Liver (tissue), 9 donors: ENCODE results near the gene FANCF. TPM values are rescaled to one million over a fixed set of nuclear protein-coding genes. Genes with fewer than 3 reads are reported as not detected.

ENCODE experiments used
- DNase-seq: peaks from one replicate; pipeline ENCODE4 v3.0.0-alpha.2; 2017; ENCODE audit warnings: low spot score
- H3K27ac ChIP-seq, 2 donors: one replicate each; pipeline ENCODE4 v1.7.0; 2013; ENCODE audit warnings: inconsistent platforms in 2 of 2, low read length in 2 of 2, control low read depth in 1 of 2, low read depth in 1 of 2, mild to moderate bottlenecking in 1 of 2
- H3K27me3 ChIP-seq, 4 donors: one replicate each; pipeline versions ENCODE4 v1.6.1 to v1.7.0; 2013; ENCODE audit warnings: low read length in 3 of 4, inconsistent platforms in 1 of 4, mild to moderate bottlenecking in 1 of 4, moderate library complexity in 1 of 4; ENCODE audit not compliant: control insufficient read depth in 4 of 4, insufficient read depth in 4 of 4
- H3K36me3 ChIP-seq, 4 donors: one replicate each; pipeline versions ENCODE4 v1.6.1 to v1.7.0; 2013; ENCODE audit warnings: low read length in 3 of 4, mild to moderate bottlenecking in 3 of 4, low read depth in 1 of 4, moderate library complexity in 1 of 4; ENCODE audit not compliant: control insufficient read depth in 4 of 4, insufficient read depth in 3 of 4
- H3K4me1 ChIP-seq, 4 donors: one replicate each; pipeline versions ENCODE4 v1.6.1 to v1.7.0; 2013; ENCODE audit warnings: low read length in 3 of 4, mild to moderate bottlenecking in 3 of 4, moderate library complexity in 1 of 4; ENCODE audit not compliant: control insufficient read depth in 4 of 4, insufficient read depth in 4 of 4
- H3K4me3 ChIP-seq, 3 donors: one replicate each; pipeline versions ENCODE4 v1.6.1 to v1.7.0; 2013; ENCODE audit warnings: low read length in 3 of 3, control low read depth in 1 of 3, low read depth in 1 of 3, mild to moderate bottlenecking in 1 of 3
- H3K9ac ChIP-seq, 2 donors: one replicate each; pipeline ENCODE4 v1.7.0; 2013; ENCODE audit warnings: low read length in 2 of 2, mild to moderate bottlenecking in 2 of 2, moderate library complexity in 2 of 2, control low read depth in 1 of 2, low read depth in 1 of 2
- H3K9me3 ChIP-seq, 4 donors: one replicate each; pipeline versions ENCODE4 v1.6.1 to v1.7.0; 2013; ENCODE audit warnings: low read length in 3 of 4; ENCODE audit not compliant: control insufficient read depth in 4 of 4
- CTCF ChIP-seq: fragments of 150-350 bp; IDR thresholded peaks from 2 replicates; pipeline ENCODE4 v1.5.1; 2017; ENCODE audit warnings: improper control_type of control experiment, low read depth, low read length; ENCODE audit not compliant: missing input control
- FOXA1 ChIP-seq: IDR thresholded peaks from 2 replicates; pipeline ENCODE4 v1.6.1; 2016; ENCODE audit warnings: antibody characterized with exemption
- FOXA2 ChIP-seq: IDR thresholded peaks from 2 replicates; pipeline ENCODE4 v1.6.1; 2016; ENCODE audit warnings: antibody characterized with exemption
- GABPA ChIP-seq, 2 donors: IDR thresholded peaks in 1 of 2; conservative IDR thresholded peaks in 1 of 2; 2 replicates each; pipeline ENCODE4 v1.6.1; 2016; ENCODE audit warnings: antibody characterized with exemption in 2 of 2, mild to moderate bottlenecking in 1 of 2, moderate library complexity in 1 of 2
- HNF4A ChIP-seq, 2 donors: conservative IDR thresholded peaks; 2 replicates each; pipeline ENCODE4 v1.6.1; 2016; ENCODE audit warnings: antibody characterized with exemption in 2 of 2, mild to moderate bottlenecking in 2 of 2
- HNF4G ChIP-seq: IDR thresholded peaks from 2 replicates; pipeline ENCODE4 v1.6.1; 2016; ENCODE audit warnings: antibody characterized with exemption
- JUND ChIP-seq, 2 donors: IDR thresholded peaks; 2 replicates each; pipeline ENCODE4 v1.6.1; 2016; ENCODE audit warnings: antibody characterized with exemption in 2 of 2
- MAX ChIP-seq: IDR thresholded peaks from 2 replicates; pipeline ENCODE4 v1.6.1; 2016; ENCODE audit warnings: antibody characterized with exemption
- NR2F2 ChIP-seq: IDR thresholded peaks from 2 replicates; pipeline ENCODE4 v1.6.1; 2016; ENCODE audit warnings: antibody characterized with exemption
- RAD21 ChIP-seq, 2 donors: IDR thresholded peaks; 2 replicates each; pipeline ENCODE4 v1.6.1; 2016; ENCODE audit warnings: antibody characterized with exemption in 2 of 2, mild to moderate bottlenecking in 2 of 2
- REST ChIP-seq: IDR thresholded peaks from 2 replicates; pipeline ENCODE4 v1.6.1; 2016; ENCODE audit warnings: antibody characterized with exemption, mild to moderate bottlenecking
- SP1 ChIP-seq: IDR thresholded peaks from 2 replicates; pipeline ENCODE4 v1.6.1; 2018; ENCODE audit warnings: antibody characterized with exemption, mild to moderate bottlenecking
- TAF1 ChIP-seq: conservative IDR thresholded peaks from 2 replicates; pipeline ENCODE4 v1.6.1; 2016; ENCODE audit warnings: antibody characterized with exemption, mild to moderate bottlenecking
- WGBS: extraction: QIAGEN DNeasy Blood & Tissue Kit; methylation state at CpG from one replicate; pipeline ENCODE4 v1.1.7; 2013; 5-methylcytosine and 5-hydroxymethylcytosine counted together
- polyA plus RNA-seq, 2 donors: library from polyadenylated mRNA; stranded (reverse) in 1 of 2; unstranded in 1 of 2; fragments of 200-250 nt in 1 of 2; fragments of >200 nt in 1 of 2; fragmentation: Nextera tagmentation in 1 of 2; extraction: Ambion mirVana in 1 of 2; gene quantifications; one replicate each; pipeline versions ENCODE4 v1.2.1 to v1.2.3, GENCODE V29; 2013 to 2015
- total RNA-seq, 2 donors: library from RNA; depleted of rRNA; stranded (reverse); fragments of >200 nt; gene quantifications; one replicate each; pipeline ENCODE4 v1.2.3, GENCODE V29; 2014
- TF ChIP-seq, protein P1 (sequence below): IDR thresholded peaks from 2 replicates; pipeline ENCODE4 v1.6.1; 2016; ENCODE audit warnings: antibody characterized with exemption
- TF ChIP-seq, protein P2 (sequence below): IDR thresholded peaks from 2 replicates; pipeline ENCODE4 v1.6.1; 2016; ENCODE audit warnings: antibody characterized with exemption
- donor health status: healthy.
- donor health status: healthy.
- donor health status: healthy.
- donor health status: healthy.
- donor health status: healthy.

Gene FANCF
- total and polyA plus RNA-seq, 4 donors: 4.6 to 5.9 (median 5.1) TPM

- WGBS: 79% methylated on average over 2 of the region's 2 CpGs
- H3K9me3 ChIP-seq: no peaks in the 10 kb centered on the region
- no peaks in the 10 kb centered on the region for H3K4me1 ChIP-seq
- no peaks in the 10 kb centered on the region for H3K36me3 ChIP-seq
- DNase-seq: no peak
- no peak overlapping the region for H3K27ac ChIP-seq
- TF ChIP-seq TAF1 (no peak), JUND (IDR thresholded peaks at IDR 0.05) (no peak), CTCF (no peak), SP1 (no peak), RAD21 (IDR thresholded peaks at IDR 0.05) (no peak), FOXA2 (no peak), FOXA1 (no peak), NR2F2 (no peak), HNF4A (conservative IDR thresholded peaks at IDR 0.05) (no peak), HNF4G (no peak), GABPA (IDR thresholded peaks at IDR 0.05 in 1 of 2, conservative IDR thresholded peaks at IDR 0.05 in 1 of 2) (no peak)
- TF ChIP-seq, protein P1, sequence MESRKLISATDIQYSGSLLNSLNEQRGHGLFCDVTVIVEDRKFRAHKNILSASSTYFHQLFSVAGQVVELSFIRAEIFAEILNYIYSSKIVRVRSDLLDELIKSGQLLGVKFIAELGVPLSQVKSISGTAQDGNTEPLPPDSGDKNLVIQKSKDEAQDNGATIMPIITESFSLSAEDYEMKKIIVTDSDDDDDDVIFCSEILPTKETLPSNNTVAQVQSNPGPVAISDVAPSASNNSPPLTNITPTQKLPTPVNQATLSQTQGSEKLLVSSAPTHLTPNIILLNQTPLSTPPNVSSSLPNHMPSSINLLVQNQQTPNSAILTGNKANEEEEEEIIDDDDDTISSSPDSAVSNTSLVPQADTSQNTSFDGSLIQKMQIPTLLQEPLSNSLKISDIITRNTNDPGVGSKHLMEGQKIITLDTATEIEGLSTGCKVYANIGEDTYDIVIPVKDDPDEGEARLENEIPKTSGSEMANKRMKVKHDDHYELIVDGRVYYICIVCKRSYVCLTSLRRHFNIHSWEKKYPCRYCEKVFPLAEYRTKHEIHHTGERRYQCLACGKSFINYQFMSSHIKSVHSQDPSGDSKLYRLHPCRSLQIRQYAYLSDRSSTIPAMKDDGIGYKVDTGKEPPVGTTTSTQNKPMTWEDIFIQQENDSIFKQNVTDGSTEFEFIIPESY: no peak
- TF ChIP-seq, protein P2, sequence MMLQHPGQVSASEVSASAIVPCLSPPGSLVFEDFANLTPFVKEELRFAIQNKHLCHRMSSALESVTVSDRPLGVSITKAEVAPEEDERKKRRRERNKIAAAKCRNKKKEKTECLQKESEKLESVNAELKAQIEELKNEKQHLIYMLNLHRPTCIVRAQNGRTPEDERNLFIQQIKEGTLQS: no peak
- no peak overlapping the region for H3K9ac ChIP-seq
- H3K27me3 ChIP-seq: no peaks in the 10 kb centered on the region
- H3K4me3 ChIP-seq: no peak overlapping the region
Measured at GRCh38 chr11:22597062-22597461, 28.6 kb downstream of the FANCF start.

DNA sequence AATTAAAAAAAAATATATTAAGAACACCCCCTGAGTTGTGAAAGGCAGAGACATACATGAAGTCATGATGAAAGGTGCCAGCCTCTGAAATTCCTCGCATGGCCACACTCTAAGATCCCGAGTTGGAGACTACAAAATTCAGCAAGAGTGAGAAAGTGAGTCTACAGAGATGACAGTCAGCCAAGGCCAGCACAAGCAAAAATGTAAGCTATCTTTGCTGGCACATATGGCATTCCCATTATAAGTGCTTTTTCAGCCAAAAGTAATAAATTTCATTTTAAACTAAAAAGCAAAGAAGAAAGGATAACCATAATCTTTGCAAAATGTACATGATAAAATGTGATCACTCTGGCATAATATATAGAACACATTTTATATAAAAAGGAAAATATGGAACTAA is 40.6 kb downstream of the FANCF start:
- Histone ChIP-seq H3K27ac (no peak overlapping the region), H3K9ac (no peak overlapping the region), H3K9me3 (peaks cover 0 to 2% (median 0%) of the 10 kb centered on the region in 4 donors), H3K4me1 (no peaks in the 10 kb centered on the region), H3K36me3 (no peaks in the 10 kb centered on the region), H3K4me3 (no peak overlapping the region), H3K27me3 (no peaks in the 10 kb centered on the region)
- 86% methylated on average over 2 of the region's 2 CpGs for WGBS
- no peak for DNase-seq
- TF ChIP-seq JUND (IDR thresholded peaks at IDR 0.05) (no peak), SP1 (no peak), MAX (no peak), HNF4G (no peak), NR2F2 (no peak), REST (no peak)
